ENCODE measurements around the gene GAN.

DNA sequence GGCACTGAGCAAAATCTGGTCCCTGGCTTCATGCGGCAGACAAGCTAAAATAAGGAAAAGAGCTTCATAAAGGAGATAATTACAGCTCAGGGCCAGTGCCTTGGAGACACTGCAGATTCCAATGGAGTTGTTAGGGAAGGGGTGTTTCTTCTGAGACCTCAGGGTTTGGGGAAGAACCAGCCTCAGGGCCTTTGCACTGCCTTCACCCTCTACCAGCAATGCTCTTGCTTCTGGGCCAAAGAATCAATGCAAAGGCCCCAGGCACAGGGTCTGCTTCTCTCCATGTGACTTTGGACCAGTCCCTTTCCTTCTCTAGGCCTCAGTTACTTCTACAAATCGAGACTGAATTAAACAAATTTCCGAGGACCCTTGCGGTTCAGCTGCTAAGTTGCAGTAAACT, 36.2 kb upstream of the GAN start:
- TF ChIP-seq POLR2AphosphoS5 (IDR thresholded peaks at IDR 0.05; ENCODE audit: low read depth, low read length) = no peak
- TF ChIP-seq POLR2A (IDR thresholded peaks at IDR 0.05; ENCODE audit: low read depth, low read length) = no peak
